ENCODE measurements around the gene KIF7.
A peak's percentile ranks its signal among the peaks of the same experiment; 100 is the strongest.
"Not testable (repeated sequence)": the region's sequence is repeated elsewhere in the genome, so short reads cannot be mapped to it uniquely, and the experiment has no call there.

Gene KIF7, protein sequence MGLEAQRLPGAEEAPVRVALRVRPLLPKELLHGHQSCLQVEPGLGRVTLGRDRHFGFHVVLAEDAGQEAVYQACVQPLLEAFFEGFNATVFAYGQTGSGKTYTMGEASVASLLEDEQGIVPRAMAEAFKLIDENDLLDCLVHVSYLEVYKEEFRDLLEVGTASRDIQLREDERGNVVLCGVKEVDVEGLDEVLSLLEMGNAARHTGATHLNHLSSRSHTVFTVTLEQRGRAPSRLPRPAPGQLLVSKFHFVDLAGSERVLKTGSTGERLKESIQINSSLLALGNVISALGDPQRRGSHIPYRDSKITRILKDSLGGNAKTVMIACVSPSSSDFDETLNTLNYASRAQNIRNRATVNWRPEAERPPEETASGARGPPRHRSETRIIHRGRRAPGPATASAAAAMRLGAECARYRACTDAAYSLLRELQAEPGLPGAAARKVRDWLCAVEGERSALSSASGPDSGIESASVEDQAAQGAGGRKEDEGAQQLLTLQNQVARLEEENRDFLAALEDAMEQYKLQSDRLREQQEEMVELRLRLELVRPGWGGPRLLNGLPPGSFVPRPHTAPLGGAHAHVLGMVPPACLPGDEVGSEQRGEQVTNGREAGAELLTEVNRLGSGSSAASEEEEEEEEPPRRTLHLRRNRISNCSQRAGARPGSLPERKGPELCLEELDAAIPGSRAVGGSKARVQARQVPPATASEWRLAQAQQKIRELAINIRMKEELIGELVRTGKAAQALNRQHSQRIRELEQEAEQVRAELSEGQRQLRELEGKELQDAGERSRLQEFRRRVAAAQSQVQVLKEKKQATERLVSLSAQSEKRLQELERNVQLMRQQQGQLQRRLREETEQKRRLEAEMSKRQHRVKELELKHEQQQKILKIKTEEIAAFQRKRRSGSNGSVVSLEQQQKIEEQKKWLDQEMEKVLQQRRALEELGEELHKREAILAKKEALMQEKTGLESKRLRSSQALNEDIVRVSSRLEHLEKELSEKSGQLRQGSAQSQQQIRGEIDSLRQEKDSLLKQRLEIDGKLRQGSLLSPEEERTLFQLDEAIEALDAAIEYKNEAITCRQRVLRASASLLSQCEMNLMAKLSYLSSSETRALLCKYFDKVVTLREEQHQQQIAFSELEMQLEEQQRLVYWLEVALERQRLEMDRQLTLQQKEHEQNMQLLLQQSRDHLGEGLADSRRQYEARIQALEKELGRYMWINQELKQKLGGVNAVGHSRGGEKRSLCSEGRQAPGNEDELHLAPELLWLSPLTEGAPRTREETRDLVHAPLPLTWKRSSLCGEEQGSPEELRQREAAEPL (N-terminal part only)

DNA sequence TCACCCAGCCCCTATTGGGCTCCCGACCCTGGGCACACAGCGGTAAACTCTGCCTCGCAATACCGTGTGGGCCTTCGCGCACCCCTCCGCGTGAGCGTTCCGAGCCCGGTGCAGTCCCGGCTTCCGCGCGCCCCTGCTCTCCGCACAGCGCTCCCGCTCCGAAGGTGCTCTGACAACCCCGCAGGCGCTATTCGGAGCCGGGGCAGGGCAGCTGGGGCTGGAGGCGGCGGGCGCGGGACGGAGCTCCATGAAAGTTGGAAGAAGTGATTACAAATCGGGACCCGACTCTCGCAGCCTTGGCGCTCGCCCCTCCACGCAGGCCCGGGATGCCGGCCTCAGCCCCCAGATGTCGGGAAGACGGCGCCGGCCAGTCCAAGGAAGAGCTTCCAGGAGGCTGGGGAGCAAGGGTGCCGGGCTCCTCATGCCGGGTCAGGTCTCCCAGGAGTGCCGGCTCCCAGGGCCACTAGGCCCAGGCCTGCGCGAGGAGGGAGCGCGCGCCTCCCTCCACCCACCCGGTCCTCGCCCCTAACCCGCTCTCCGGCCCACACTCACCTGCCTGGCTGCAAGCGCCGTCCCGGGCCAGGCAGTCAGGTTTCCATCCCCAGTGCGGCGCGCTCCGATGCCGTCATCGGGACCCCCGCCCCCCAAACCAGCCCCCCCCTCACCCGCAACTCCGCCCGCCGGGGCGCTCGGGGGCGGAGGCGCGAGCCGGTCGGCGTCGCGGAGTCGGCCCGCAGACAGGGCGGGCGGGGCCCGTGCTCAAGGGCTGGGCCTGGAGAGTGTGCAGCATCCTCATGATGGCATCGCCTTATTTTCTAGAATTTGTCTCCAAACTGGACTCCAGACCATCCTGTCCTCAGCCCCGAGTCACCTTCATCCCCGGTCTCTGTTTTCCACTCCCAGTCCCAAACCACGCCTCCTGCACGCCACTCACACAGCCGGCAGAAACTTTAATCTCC is at the start of gene KIF7:
Gene KIF7, minus strand, starts transcription at position 621 of the 959 bp plus-strand sequence. CDS start 2,537 bp downstream, outside the sequence.
- no peak for DNase-seq (ENCODE audit: low spot score)

DNA sequence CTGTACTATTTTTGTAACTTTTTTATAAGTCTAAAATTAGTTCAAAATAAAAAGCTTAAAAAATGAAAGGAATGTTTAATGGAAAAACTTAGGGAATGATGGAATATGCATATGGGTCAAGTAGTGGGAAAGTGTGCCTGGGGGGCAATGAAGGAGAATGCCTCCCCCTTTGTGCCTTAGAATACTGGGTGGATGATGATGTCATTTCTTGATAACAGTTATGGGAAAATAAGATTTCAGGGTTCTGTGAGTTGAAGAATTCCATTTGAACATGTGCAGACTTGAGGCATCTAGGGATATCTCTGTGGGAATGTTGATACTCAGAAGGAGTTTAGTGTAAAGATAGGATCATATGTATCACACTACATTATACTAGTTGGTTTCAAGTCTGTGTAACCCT is 49.1 kb upstream of the KIF7 start:
- DNase-seq (ENCODE audit: low spot score): no peak

DNA sequence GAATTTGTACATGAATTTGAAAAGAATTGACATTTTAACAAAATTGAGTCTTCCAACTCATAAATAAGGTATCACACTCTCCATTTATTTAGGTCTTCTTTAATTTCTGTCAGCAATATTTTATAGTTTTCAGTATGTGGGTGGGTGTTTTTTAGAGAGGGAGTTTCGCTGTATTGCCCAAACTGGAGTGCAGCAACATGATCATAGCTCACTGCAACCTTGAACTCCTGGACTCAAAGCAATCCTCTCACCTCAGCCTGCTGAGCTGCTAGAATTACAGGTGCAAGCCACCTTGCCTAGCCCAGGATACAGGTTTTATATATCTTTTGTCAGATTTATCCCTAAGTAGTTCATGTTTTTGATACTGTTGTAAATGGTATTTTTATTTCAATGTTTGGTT is 39.9 kb upstream of the KIF7 start:
- DNase-seq (ENCODE audit: low spot score): no peak

DNA sequence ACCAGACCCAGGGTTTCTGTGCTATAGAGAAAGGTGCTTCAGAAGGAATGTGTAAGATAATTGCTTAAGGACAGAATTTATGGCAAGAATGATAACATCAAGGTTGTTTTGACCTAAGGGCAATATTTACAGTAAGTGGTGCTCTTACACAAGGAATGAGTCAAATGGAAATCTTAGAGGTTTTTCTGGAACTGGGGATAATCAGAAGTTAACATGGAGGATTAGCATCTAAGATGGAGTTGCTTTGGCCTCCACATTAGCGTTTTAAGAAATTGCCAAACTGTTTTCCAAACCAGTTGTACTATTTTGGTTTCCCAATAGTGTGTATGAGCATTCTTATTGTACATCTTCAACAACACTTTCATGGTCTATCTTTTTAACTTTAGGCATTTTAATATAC is 38.4 kb upstream of the KIF7 start:
- DNase-seq (ENCODE audit: low spot score): peak; percentile 3

DNA sequence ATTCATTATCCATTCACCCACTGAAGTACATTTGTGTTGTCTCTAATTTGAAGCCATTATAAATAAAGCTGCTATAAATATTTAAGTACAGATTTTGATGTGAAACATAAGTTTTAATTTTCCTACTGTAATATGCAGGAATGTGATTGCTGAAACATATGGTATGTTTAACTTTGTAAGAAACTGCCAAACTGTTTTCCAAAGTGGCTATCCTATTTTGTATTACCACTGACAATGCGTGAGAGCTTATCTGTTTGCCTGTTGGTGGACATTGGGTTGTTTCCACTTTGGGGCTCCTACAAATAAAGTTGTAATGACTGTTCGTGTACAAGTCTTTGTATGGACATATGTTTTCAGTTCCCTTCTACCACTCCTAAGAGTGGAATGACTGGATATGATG is 37.8 kb upstream of the KIF7 start:
- no peak for DNase-seq (ENCODE audit: low spot score)

DNA sequence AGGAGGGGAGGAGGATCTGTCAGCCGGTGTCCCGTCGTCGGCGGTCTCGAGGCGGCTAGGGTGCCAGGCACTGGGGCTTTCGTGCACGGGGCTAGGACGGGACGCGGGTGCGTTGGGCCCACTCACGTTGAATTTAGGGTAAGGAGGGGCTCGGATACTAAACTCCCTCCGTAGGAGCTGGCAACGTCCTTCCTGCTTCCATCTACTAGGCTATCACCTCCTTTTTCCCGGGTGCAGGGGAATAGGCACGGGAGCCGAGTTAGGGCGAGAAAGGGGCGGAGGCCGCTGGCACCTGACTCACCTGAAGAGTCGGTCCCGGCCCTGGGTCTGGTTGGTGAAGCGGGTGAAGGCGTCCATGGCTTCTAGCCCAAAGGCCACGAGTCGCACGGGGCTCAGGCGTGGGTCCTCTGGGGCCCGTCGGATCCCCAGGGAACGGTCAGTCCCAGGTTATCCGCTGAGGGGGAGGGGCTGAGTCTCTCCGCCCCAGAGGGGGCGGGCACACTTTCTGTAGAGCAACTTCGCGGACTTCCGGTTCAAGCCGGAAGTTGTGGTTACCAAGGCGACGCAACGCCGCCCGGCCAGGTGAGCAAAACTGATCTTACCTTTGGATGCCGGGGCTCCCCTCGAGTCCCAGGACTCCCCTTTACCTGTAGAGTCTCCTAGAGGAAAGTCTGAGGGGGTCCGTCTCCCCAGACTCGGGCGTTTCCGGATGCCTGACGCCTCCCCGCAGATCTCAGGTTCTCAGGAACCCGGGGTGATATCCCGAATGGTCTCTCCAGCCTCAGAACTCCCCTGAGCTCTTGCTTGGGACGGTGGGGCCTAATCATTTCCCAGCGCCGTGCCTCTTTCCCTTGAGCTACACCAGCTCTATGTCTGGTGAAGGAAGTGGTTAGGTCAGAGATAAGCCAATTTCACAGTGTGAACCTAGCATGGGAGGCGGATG is 35.3 kb upstream of the KIF7 start, which contains the start of the genes PEX11A and WDR93:
Gene PEX11A, minus strand, starts transcription at position 479 of the 943 bp plus-strand sequence. Its CDS starts 122 bp downstream, at position 357.
Gene WDR93, plus strand, starts transcription at position 536 of the 943 bp plus-strand sequence. CDS start 10,936 bp downstream, outside the sequence.
- DNase-seq (ENCODE audit: low spot score): peak; percentile 78

DNA sequence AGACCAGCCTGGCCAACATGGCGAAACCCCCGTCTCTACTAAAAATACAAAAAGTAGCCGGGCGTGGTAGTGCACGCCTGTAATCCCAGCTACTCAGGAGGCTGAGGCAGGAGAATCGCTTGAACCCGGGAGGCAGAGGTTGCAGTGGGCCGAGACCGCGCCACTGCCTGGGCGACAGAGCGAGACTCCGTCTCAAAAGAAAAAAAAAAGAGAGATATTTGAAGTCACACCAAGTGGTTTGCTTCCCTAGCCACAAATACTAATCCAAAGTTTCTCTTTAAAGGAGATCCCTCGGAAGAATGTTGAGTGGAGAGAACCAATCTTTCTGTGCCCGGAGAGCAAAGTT is 34.6 kb upstream of the KIF7 start:
- DNase-seq (ENCODE audit: low spot score): not testable (repeated sequence)

DNA sequence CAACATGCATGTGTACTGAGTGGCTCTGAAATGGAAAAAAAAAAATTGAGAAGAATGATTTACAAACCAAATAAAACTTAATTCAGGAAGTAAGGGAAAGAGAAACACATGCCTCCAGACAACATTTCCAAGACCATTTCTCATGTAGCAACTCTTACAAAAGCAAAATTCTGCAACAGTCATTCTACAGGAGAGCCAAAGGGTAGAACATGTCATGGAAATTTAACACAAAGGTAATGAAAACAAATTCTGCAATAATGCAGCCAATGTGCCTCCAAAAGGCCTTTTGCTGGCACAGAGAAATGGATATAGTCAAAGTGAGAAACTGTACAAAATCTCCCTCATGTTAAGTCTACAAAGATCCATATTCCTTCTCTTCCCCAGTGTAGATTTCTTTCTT is 31.3 kb upstream of the KIF7 start:
- no peak for DNase-seq (ENCODE audit: low spot score)

DNA sequence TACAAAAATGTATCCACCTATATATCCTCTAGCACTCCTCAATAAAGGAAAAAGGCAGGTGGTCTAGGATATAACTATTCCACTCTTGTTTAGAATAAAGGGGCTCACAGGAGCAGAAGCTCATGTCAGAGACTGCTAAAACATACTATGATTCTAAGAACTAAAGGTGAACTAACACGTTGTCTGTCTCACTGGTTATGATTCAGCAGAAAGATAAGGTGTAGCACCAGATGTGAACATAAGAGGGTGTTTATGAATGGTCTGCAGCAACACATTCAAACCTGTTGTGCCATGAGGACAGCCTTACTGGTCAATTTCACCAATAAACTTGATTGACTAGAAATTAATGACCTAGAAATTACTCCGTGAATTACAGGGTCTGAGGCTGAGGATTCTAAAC is 30.7 kb upstream of the KIF7 start:
- DNase-seq (ENCODE audit: low spot score): no peak

DNA sequence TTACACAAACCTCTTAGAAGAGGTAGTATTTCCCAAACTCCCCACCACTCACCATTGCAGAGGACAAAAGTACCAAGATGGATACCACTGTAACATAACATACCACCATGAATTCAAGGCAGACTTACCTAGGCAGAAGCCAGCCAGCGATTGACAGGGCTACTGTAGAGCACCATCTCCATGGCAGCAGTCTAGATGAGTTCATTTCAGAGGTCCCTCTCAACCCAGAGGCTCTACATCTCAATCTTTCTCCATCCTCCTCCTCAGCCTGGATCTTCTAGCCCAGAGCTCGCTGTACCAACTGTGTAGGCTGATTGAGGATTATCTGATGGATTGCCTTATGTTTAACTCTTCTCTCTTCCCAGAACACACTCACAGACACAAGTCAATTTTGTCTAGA is 25.9 kb upstream of the KIF7 start:
- no peak for DNase-seq (ENCODE audit: low spot score)

DNA sequence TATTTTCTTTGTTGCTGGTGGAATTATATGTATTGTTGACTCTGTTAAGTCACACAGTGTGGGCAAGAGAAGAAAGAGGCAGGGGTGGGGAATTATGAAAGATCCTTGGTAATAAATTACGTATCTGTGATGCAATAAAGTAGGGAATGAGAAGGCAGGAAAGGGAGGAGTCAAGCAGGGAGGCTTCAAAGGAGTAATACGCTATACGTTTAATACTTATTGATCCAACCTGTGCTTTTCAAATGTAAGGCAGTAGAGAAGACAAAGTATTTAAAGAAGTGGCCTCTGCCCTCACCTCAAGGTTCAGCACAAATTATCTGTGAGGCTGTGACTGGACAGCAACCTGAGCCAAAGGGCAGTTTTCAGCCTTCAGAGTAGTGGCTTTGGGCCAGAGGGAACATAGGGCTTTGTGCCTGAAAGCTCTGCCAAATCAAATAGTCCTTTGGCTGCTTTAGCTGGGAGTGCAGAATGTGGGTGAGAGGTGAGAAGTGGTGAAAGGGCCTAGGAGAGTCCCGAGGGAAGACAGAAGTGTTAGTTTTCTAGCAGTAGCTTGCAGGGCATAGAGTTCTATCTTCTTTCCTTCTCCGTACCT is 25.1 kb upstream of the KIF7 start:
- no peak for DNase-seq (ENCODE audit: low spot score)

DNA sequence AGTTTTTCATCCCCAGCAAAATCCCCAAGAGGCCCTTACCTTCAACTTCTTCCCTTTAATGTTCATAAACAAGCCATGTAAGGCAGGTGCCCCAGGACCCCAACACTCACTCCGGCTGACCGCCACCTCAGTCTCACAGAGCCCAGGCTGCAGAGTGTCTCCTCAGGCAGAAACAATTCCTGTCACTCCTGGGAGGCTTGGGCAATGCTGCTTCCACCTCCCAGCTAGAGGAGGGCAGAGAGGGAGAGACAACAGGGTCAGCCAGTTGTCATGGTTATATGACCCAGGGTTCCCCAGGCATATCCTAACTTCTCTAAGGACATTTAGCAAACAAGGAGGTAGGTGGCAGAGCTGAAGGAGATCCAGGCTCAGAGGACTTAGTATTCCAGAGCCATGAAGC is 23.9 kb upstream of the KIF7 start, which contains the start of gene PLIN1:
Gene PLIN1, minus strand, starts transcription at position 156 of the 400 bp plus-strand sequence. CDS start 1,878 bp downstream, outside the sequence.
- no peak for DNase-seq (ENCODE audit: low spot score)

DNA sequence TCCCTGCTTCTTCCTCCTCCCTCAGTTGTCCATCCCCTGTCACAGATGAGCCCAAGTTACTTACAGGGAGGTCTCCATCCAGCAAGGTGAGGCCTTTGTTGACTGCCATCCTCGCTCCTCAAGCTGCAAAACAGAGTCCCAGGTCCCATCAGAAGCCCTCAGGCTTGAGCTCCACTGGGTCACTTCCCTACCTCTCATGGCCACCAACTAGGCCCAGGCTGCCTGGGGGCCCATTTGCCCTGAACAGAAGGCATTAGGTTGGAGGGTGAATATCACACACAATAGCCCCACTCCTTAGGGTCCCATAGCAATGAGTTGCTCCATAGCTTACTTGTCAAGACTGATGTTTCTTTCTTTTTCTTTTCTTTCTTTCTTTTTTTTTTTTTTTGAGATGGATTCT is 22.1 kb upstream of the KIF7 start:
- no peak for DNase-seq (ENCODE audit: low spot score)

DNA sequence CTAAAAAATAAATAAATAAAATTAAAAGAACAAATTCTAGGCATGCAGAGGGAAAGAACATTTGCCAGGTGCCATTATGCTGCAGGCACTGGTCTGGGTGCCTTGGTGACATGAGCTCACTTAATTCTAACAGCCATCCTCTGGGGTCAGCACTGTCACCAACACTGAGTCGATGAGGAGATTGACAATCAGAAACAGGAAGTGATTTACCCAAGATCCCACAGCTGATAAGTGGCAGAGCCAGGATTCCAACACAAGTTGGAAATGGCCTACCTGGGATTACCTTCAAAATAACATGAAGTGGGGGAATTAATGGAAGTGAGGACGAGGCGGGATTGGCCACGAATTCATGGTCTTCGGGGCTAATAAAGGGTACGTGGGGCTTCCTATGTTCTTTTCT is 20.3 kb upstream of the KIF7 start:
- DNase-seq (ENCODE audit: low spot score): no peak

DNA sequence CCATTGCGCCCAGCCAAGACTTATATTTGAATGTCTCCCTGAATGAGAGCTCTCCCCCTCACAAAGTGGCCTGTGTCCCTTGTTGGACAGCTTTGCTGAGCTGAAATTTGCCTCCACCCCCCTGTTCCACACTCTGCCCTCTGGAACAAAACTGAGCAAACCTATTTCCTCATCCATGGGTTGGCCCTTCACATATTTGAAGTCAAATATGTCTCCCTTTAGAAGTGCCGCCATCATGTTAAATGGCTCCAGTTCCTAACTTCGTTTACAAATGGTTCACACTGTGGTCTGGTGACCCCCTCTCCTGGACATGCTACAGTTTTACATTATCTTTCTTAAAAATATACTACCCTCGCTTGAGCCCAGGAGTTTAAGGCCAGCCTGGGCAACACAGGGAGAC is 19.3 kb upstream of the KIF7 start:
- DNase-seq (ENCODE audit: low spot score): no peak

DNA sequence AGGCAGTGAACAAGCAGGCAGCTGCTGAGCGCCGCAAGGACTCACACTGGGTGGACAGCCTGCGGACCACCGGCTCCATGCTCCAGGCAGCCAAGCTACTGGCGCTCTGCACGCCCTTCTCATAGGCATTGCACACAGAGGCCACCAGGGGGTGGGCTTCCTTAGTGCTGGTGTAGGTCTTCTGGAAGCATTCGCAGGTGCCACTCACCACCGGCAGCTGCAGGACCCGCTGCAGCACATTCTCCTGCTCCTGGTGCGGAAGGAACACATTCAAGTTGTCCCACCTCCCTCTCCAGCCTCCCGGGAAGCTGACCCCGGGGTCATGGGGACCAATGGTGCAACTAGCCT is 17.9 kb upstream of the KIF7 start:
- DNase-seq (ENCODE audit: low spot score): no peak

DNA sequence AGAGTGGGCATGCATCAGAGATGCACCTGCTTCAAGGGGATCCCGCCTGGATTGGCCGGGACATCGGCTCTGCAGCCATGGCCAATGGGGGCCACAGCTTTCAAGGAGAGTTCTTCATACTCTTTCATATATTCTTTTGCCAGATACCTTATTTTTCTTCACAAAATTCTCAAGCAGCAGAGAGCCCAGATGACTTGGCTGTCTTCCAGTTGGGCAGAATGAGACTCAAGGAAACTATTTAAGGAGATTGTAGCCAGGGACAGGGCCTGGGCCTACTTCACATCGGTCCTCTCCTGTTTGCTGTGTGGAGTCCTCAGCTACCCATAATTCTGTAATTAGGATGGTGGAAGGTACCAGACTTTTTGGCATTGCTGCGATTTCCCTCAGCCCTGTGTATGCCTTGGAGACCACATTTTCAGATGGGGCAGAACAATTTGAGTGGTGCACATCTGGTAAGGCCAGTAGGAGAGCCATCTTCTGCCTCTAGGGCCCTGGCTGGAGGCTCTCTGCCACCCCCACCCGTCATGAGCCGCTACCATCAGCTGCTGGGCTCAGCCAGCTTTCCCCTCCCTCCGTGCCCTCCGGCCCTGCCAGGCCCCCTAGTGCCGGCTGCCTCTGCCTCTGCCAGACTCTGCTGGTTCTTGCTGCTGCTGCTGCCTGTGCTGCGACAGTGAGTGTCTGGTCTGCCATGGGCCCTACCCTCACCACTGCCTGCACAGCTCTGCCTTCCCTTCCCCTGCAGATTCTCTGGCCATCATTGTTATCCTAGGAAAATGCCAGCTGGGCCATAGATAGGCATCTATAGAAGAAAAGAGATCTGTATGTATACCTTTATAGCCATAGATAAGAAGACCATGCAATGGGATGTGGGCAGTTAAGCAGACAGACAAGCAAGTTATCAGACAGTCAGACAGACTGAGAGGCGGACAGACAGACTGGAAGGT is 17.2 kb upstream of the KIF7 start:
- no peak for DNase-seq (ENCODE audit: low spot score)

DNA sequence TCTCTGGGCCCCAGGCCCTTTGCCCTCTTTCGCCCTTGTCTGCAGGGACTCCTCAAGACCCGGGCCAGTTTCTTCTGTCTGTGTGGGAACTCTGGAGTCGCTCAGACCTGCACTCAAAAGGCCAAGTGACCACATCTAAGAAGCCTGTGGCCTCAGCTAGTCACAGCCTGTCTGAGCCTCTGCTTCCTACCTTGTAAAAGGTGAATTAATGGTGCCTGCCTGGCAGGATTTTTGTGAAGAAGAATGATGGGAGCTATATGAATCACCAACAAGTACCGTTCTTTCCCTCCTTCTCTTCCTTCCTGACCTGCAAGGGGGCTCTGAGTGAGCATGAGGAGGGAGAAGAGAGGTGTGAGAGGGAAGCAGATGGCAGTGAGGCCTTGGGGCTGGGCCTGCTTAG is 16.4 kb upstream of the KIF7 start:
- no peak for DNase-seq (ENCODE audit: low spot score)

Measured in activated CD4-positive, alpha-beta T cell treated with anti-CD3 and anti-CD28 coated beads, Interleukin-2, Interleukin-4, amounts not matched to agents 100 ng/mL and 50 ng/mL, durations not matched to agents 16 hours and 8 hours (primary cell).